ENCODE results near the gene ATG7.

The ATG7 gene

GRCh38 chr3:11556851-11557644 lies 284.9 kb downstream of the ATG7 start:
- DNase-seq = no peak

GRCh38 chr3:11558002-11558401 lies 285.8 kb downstream of the ATG7 start:
- no peak for DNase-seq

- no peak for DNase-seq
These were observed 286.3 kb downstream of the ATG7 start for GRCh38 chr3:11558411-11558903.

- no peak for DNase-seq
These were observed 287.0 kb downstream of the ATG7 start for GRCh38 chr3:11558918-11559815.

GRCh38 chr3:11559816-11560633 lies 287.8 kb downstream of the ATG7 start:
- DNase-seq = no peak

- no peak for DNase-seq
These were observed 288.5 kb downstream of the ATG7 start for GRCh38 chr3:11560746-11561145.

- DNase-seq = no peak
These were observed 290.2 kb downstream of the ATG7 start for GRCh38 chr3:11562277-11562881.

GRCh38 chr3:11563159-11563864 lies 291.1 kb downstream of the ATG7 start:
- no peak for DNase-seq

- no peak for DNase-seq
These were observed 291.6 kb downstream of the ATG7 start for GRCh38 chr3:11563865-11564185.

GRCh38 chr3:11564577-11565001 lies 292.4 kb downstream of the ATG7 start:
- no peak for DNase-seq

- DNase-seq = no peak
These were observed 292.9 kb downstream of the ATG7 start for GRCh38 chr3:11565072-11565471.

- DNase-seq = no peak
These were observed 293.3 kb downstream of the ATG7 start for GRCh38 chr3:11565492-11565891.

GRCh38 chr3:11565932-11566331 lies 293.7 kb downstream of the ATG7 start:
- DNase-seq = no peak

- no peak for DNase-seq
These were observed 294.3 kb downstream of the ATG7 start for GRCh38 chr3:11566478-11566877.

GRCh38 chr3:11566916-11567315 lies 294.7 kb downstream of the ATG7 start:
- no peak for DNase-seq

GRCh38 chr3:11567516-11568467 lies 295.6 kb downstream of the ATG7 start:
- DNase-seq = no peak

GRCh38 chr3:11568503-11569155 lies 296.4 kb downstream of the ATG7 start:
- no peak for DNase-seq

GRCh38 chr3:11569156-11569741 lies 297.1 kb downstream of the ATG7 start:
- DNase-seq = no peak

- DNase-seq = no peak
These were observed 298.1 kb downstream of the ATG7 start for GRCh38 chr3:11570251-11570650.

Data from activated effector memory CD4-positive, alpha-beta T cell treated with anti-CD3 and anti-CD28 coated beads, Interleukin-2, amount 50 U/mL, for 16 hours (primary cell).